Right lobe of liver (tissue), 5 donors: ENCODE data around the gene KCTD14. TPM values are rescaled to one million over a fixed set of nuclear protein-coding genes. Genes with fewer than 3 reads are reported as not detected.

Experiments
- total RNA-seq, 6 experiments: library from RNA; depleted of rRNA in 2 of 6; stranded (reverse); fragments of >200 nt in 2 of 6; fragmentation: NEBNext Ultra II Directional in 3 of 6; extraction: Animal tissue kit (Norgen Biotek cat#: 25700) in 3 of 6; gene quantifications; one replicate each; pipeline versions ENCODE4 v1.1.0 to v1.2.4, GENCODE V29; 2016 to 2023
- donor health status: DM: no; HTN: no; CAD: no.
- donor health status: DM: no; HTN: no; CAD: no.
- donor health status: DM: no; HTN: yes; CAD: no.
- donor health status: DM: no; HTN: yes; CAD: no.

The KCTD14 gene
- total RNA-seq, 6 experiments from 2014 or later = 4.8 to 12.1 (median 6.3) TPM

Other genes starting within 250 kb of the KCTD14 start
- 10 to 100 TPM in 5 of 6 experiments, 1 to 10 TPM in 1; 8.4 to 23.0 (median 20.6) TPM for gene RSF1, start 202.6 kb downstream of the KCTD14 start, total RNA-seq
- gene AAMDC, start 202.1 kb downstream of the KCTD14 start, total RNA-seq = 10 to 100 TPM; 10.4 to 19.2 (median 14.5) TPM
- gene INTS4, start 28.6 kb downstream of the KCTD14 start, total RNA-seq = 10 to 100 TPM in 5 of 6 experiments, 1 to 10 TPM in 1; 8.3 to 19.0 (median 14.7) TPM
- 10 to 100 TPM in 4 of 6 experiments, 1 to 10 TPM in 2; 3.0 to 92.0 (median 40.1) TPM for gene THRSP, start 40.6 kb upstream of the KCTD14 start, total RNA-seq
- 100 to 1,000 TPM; 105 to 265 (median 183) TPM for gene NDUFC2, start 56.6 kb upstream of the KCTD14 start, total RNA-seq
- gene ALG8, start 116.3 kb upstream of the KCTD14 start, total RNA-seq = 10 to 100 TPM; 22.0 to 38.0 (median 30.3) TPM
- gene KCTD21, start 165.3 kb upstream of the KCTD14 start, total RNA-seq = 10 to 100 TPM in 5 of 6 experiments, 1 to 10 TPM in 1; 9.6 to 15.6 (median 11.9) TPM
- 10 to 100 TPM in 1 of 6 experiments, 1 to 10 TPM in 5; 5.3 to 10.1 (median 7.9) TPM for gene USP35, start 165.6 kb upstream of the KCTD14 start, total RNA-seq